GM10266 (cell line): Measurements from ENCODE around the gene VAT1L.

ENCODE experiments used
- DNase-seq: peaks from one replicate; pipeline ENCODE4 v3.0.0; 2012; ENCODE audit errors: extremely low spot score
- TF ChIP-seq, protein P1 (sequence below): IDR thresholded peaks from 2 replicates; pipeline ENCODE4 v1.5.1; 2012; ENCODE audit warnings: mild to moderate bottlenecking, low read depth; ENCODE audit not compliant: control insufficient read depth, insufficient read depth; ENCODE audit errors: missing control alignments

The VAT1L gene

DNA sequence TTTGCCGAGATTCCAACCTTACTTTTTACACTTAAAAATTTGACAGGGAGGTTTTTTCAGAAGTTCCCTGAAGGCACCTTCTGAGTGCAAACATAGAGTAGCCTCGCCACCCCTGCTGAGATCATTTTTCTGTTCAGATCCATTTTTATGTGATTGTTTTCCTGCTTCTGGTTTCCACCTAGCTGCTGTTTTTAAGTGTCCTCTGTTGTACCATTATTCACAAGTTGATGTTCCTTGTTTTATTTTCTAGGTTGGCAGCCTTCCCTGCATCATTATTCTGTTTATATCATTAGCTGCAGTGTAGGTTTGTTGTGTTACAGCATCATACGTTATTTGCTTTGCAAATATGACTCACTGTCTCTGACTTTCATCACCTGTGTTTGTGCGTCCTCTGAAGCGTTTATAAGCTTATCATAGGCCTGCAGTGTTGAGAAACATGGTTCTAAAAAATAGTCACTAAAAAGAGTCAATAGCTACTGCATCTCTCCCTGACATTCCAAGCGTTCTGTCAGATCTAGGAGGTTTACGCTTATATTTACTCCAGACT, 117.1 kb downstream of the VAT1L start:
- DNase-seq: no peak
- TF ChIP-seq, protein P1, sequence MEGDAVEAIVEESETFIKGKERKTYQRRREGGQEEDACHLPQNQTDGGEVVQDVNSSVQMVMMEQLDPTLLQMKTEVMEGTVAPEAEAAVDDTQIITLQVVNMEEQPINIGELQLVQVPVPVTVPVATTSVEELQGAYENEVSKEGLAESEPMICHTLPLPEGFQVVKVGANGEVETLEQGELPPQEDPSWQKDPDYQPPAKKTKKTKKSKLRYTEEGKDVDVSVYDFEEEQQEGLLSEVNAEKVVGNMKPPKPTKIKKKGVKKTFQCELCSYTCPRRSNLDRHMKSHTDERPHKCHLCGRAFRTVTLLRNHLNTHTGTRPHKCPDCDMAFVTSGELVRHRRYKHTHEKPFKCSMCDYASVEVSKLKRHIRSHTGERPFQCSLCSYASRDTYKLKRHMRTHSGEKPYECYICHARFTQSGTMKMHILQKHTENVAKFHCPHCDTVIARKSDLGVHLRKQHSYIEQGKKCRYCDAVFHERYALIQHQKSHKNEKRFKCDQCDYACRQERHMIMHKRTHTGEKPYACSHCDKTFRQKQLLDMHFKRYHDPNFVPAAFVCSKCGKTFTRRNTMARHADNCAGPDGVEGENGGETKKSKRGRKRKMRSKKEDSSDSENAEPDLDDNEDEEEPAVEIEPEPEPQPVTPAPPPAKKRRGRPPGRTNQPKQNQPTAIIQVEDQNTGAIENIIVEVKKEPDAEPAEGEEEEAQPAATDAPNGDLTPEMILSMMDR: no peak

DNA sequence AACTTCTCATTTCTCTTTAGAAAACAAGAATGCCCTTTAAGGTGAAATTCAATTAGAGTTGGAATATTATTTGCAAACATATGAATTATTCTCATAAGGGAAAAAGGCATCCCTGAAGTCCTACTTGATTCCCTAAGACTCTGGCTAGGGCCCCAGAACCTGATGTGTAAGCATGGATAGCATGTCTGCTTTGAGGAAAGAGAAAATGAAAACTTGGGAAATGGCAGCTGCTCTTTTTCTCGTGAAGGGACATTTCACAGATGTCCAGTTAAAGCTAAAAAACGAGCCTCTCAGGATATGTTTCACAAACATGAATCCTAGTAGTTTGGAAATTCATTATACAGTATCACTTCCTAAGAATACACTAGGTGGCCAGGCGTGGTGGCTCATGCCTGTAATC, 121.7 kb downstream of the VAT1L start:
- DNase-seq: no peak
- TF ChIP-seq, protein P1: no peak

GRCh38 chr16:77912617-77913016, 124.3 kb downstream of the VAT1L start:
- DNase-seq: no peak
- TF ChIP-seq, protein P1: no peak

DNA sequence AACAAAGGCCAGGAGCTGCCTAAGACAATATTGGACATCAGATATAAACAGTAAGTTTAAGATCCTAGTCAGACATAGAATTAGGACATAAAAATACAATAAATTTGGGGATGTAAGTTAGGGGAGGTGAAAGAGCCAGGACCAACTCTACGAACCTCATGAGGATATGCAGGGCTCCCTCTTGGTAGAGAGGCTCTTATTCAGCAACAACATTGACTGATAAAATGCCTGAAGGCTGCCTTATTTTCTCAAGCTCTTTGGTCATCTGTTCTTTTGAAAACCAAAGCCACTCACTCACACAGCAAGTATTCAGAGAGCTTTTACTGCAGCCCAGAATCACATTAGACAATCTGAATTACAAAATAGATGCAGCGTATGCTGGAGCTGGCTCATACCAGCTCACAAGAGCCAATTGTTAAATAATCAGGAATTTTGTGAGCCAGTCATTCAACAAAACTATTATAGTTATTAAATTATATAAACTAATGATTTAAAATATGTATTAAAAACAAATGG, 125.4 kb downstream of the VAT1L start:
- TF ChIP-seq, protein P1: no peak
- no peak for DNase-seq

DNA sequence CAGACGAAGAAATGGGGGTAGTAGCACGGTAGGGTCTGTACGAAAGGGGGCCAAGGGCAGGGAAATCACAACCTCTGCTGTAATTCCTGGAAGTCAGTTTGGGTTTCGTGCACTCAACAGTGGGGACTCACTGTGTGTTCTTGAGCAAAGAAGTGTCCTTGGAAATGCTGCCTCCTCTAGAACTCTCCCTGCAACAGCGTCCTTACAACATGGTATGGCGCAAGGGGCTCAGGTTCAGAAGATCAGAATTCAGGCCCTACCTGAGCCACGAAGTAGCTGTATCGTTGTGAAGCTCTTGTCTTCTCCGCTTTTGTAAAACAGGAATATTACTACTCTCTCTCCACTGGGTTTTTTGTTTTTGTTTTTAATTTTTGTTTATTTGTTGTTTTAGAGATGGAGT, 127.7 kb downstream of the VAT1L start:
- DNase-seq: no peak
- TF ChIP-seq, protein P1: no peak

DNA sequence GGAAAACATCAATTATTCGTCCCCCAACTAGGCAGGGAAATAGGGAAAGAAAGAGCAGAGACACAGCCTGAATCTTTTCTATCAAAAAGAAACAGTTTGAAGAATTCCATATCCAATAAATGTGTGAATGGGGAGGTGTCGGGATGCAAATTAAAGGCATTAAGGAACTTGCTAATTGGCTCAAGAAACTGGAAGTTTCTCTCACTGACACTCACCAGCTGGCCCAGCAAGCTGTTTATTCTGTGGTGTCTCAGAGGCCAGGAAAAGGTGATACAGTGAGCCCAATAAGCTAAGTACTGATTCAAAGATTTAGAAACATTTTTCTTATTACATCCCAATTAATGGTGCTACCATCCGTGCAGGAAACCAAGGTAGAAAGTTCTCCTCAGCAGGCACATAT, 129.6 kb downstream of the VAT1L start:
- no peak for DNase-seq

More for the DNA sequence above, 129.6 kb downstream of the VAT1L start:
- TF ChIP-seq, protein P1: no peak
